Activated CD4-positive, alpha-beta T cell treated with anti-CD3 and anti-CD28 coated beads for 1 hour (primary cell): ENCODE data around the gene NPHP3.
A peak's percentile ranks its signal among the peaks of the same experiment; 100 is the strongest.

Experiments used
- DNase-seq: peaks from one replicate; pipeline ENCODE4 v3.0.0-alpha.2; 2020

The NPHP3 gene

DNA sequence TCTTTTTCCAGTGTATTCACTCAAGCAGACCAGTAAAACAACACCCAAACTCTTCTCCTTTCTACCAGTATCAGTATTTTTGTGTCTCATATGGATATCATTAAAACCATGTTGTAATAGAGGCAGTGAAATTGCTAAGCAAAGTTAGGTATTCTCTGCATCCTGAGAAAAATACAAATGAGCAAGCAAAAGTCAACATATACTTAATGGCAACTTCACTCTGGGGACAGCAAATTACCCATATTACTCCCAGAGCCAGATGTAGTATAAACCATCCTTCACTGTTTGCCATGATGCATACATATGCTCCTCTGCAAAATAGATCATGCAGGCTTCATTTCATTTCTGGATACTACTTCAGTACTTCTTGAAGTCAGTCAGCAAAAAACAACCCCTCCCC is 40.0 kb downstream of the NPHP3 start:
- no peak for DNase-seq

- no peak for DNase-seq
Measured at GRCh38 chr3:132681421-132681820, 40.8 kb downstream of the NPHP3 start.

- DNase-seq: no peak
Measured at GRCh38 chr3:132679911-132680310, 42.3 kb downstream of the NPHP3 start.

GRCh38 chr3:132675408-132675807 is 46.8 kb downstream of the NPHP3 start:
- no peak for DNase-seq

- no peak for DNase-seq
Measured at GRCh38 chr3:132669256-132669777, 52.9 kb downstream of the NPHP3 start.

DNA sequence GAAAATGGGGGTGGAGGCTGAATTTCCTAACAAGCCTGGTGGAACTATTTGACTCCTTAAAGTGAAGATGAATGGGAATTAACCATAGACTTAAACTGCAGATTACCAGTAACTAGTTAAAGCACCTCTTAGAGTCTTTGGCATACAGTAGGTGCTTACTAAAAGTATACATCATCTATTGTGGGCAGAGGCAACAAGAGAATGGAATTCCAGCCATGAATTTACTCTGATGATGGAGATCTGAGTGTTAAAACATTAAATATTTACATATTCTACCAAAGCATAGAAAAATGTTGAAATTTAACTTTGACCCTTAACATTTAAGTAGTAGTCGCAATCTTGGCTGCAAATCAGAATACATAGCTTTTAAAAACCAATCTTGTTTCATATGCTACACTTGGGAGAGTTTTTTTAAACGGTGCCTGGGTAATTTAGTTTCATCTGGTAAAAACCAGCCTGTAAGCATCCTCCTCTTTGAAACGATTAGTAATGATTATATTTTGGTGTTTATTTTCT is 56.9 kb downstream of the NPHP3 start:
- no peak for DNase-seq

DNA sequence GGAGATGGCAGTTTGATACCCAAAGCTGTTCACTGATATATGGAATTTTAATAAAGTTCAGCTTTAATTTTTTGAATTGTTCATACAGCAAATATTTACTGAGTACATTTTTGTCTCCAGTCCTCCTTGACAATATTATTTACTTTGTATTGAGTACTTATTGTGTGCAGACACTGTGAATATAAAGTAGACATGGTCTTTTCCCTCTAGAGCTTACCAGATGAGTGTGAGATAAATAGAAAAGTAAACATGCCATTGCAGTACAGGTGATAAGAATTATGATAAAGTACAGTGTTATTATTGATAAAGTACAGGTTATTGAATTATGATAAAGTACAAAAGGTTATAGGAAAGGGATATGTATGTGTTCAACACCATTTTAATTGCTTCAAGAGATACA is 60.0 kb downstream of the NPHP3 start:
- no peak for DNase-seq

- no peak for DNase-seq
Measured at GRCh38 chr3:132661101-132661500, 61.1 kb downstream of the NPHP3 start.

- no peak for DNase-seq
Measured at GRCh38 chr3:132660811-132661070, 61.5 kb downstream of the NPHP3 start.

GRCh38 chr3:132660052-132660810 is 62.0 kb downstream of the NPHP3 start, which contains the start of gene UBA5:
TSS of gene UBA5 (plus strand) at chr3:132660329. CDS start at chr3:132660538, 209 bp downstream.
- peak; percentile 49 for DNase-seq

DNA sequence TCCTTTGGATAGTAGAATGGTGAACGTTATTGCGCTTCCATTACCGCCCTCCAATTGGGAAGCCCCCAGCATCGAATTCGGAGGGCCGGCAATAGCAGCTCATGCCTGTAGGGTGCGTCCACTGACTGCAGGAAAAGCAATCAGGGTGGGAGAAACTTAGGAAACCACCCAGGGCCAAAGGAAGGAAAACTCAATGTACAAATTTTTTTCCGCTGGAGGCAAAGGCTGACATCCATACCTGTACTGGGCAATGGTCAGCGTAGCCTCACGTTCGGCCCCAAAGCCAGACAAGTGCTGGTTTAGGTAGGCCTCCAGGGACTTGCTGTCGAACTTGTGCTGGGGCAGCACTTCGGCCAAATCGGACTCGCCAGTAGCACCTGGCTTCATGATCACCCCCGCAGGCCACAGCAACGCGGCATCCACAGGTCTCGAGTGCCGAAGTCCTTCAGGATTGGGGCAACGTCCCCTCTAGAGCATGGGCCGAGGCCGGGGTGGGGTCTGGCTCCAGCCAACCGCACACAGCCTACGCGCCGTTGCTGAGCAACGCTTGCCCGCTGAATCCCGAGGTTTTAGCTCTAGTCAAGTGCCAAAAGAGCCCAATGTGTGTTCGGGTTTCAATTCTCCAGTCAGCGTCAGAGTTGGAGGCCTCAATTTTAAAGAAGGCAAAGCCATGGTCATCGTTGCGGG is 62.7 kb downstream of the NPHP3 start, which contains the start of gene ACAD11:
Gene ACAD11 (minus strand): TSS at position 445 of the 687 bp plus-strand sequence. CDS start 58 bp downstream, at position 387.
- peak; percentile 11 for DNase-seq

- DNase-seq: no peak
Measured at GRCh38 chr3:132659000-132659364, 63.2 kb downstream of the NPHP3 start.

DNA sequence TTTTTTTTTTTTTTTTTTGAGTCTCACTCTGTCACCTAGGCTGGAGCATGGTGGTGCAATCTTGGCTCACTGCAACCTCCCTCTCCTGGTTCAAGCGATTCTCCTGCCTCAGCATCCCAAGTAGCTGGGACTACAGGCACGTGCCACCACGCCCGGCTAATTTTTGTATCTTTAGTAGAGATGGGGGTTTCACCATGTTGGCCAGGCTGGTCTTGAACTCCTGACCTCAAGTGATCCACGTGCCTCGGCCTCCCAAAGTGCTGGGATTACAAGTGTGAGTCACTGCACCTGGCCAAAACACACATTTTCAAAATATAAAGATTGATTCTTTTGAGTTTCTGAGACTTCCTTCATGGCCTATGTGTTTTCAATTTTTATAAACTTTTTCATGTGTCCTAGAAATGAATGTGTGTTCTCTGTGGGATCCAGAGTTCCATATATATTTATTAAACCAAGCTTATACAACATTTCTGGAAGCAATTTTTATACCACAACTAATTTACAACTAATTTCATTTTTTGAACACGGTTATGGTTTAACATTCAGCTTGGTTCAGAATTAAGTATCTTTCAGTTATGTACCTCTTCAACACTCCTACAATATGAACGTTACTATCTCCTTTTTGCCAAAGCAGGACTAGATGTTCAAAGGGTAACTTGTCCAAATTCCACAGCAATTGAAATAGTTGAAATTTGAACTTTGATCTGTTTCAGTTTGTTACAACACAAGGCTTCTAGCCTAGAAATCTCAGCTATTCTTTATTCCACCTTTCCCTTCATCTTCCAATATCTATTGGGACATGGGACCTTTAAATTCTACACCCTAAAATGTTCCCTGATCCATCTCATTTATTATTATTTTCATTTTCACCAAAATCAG is 64.1 kb downstream of the NPHP3 start:
- no peak for DNase-seq

DNA sequence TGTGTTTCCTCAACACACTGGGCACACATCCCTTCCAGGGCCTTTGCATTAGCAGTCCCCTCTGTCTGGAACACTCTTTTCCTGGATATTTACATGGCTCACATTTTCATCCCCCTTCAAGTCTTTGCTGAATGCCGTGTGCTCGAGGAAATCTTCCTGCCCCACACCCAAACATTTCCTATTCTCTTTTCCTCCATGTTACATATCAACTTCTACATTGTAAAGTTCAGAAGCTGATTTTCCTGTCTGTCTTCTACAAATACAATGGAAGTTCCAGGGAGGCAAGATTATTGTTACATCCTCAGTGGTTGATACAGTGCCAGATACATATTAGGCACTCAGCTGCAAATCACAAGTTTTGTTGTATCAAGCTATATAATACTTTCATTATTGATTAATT is 66.7 kb downstream of the NPHP3 start:
- DNase-seq: no peak

- no peak for DNase-seq
Measured at GRCh38 chr3:132654721-132655120, 67.5 kb downstream of the NPHP3 start.

DNA sequence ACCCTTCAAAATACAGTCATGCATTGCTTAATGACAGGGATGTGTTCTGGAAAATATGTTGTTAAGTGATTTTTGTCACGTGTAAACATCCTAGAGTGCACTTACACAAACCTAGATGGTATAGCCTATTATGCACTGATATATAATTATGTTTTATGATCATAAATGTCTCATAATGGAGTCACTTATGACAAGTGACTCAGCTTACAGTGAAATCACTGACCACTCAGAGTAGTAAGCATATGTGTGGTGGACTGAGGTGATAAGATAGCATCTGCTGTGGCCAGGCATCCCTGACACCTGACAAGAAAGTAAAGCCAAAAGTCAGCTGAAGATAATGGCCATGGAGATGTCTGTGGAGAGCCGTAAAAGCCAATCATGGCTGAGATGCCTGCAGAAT is 68.0 kb downstream of the NPHP3 start:
- no peak for DNase-seq

DNA sequence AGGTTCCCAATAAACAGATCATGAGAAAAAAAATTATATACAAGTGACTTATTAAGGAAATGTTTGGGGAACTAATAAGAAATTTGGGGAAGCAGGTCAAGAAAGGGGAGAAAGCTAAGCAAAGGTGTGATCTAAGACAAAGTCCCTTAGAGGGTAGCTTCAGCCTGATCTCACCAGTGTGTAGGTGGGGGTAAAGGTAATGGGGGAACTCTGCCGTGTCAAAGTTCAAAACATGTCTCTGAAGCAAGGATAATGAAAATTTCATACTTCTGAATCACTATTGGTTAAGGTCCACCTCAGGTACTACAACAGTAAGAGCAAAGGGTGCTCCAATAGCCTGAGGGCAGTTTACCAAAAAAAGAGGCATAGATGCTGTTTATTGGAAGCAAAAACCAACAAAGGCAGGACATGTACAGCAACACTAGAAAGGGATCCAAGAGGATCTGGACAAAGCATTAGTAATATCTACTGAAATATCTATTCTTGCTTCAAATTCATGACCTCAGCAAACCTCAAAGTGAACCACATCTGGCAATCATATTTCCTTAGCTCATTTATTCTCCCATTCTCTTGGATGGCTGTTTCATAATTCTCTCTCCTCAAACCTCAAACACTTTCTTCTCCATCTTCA is 69.5 kb downstream of the NPHP3 start:
- DNase-seq: no peak

- no peak for DNase-seq
Measured at GRCh38 chr3:132650153-132650552, 72.1 kb downstream of the NPHP3 start.

GRCh38 chr3:132645058-132645457 is 77.2 kb downstream of the NPHP3 start:
- no peak for DNase-seq

DNA sequence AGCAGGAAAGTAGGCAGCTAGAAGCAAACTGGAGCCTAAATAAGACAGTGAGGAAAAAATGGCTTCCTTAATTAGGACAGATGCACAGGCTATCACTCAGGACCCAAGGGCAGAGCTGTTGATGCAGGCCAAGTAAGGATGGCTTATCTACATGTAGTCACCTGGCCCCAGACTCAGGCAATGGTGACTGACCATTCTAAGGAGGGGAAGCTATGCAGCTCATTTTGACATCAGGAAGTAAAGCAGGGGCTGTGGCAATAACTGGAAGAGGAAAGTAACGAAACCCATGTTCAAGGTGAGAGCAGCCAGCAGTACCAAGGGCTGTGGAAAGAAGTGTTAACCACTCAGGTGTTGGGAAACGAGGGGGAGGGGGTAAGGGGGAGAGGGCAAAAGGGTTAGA is 78.8 kb downstream of the NPHP3 start:
- no peak for DNase-seq

- no peak for DNase-seq
Measured at GRCh38 chr3:132642539-132642847, 79.7 kb downstream of the NPHP3 start.

DNA sequence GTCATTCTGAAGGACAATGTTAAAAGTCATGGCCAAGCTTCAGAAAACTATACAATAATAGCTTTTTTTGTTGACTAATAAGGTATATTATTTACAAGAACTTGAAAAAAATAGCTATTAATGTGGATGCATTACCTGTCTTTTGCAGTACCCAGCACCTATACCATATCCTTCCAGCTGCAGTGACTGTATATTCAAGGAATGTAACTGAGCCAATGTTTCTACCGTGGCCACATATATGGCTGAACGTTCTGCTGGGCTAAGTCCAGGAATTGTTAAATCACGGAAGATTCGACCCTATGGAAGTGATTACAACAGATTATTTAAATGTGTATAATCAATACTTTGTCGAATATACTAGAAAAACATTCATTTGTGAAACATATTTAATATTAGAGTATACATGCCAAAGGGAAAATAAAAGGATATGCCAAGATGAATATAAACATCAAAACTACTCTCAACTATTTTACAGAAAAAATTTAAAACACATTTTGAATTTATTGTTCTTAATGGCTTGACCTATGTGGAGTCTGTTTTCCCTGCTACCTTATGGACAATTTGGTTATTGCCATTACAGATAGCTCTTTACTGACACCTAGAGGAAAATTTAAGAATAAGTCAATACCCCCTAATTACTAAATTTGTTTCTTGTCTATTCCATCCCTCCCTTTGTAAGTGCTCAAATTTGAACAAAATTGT is 80.2 kb downstream of the NPHP3 start:
- DNase-seq: no peak
